ENCODE results near the gene SMIM11.
A peak's percentile ranks its signal among the peaks of the same experiment; 100 is the strongest.
"Not testable (repeated sequence)": the region's sequence is repeated elsewhere in the genome, so short reads cannot be mapped to it uniquely, and the experiment has no call there.

Gene SMIM11

GRCh38 chr21:34374940-34375618, at the start of gene SMIM11:
Gene SMIM11, plus strand, starts transcription at chr21:34375507. Its CDS starts 3,998 bp downstream, at chr21:34379505.
- not testable (repeated sequence) for H3K4me1 Mint-ChIP-seq; H3K27ac Mint-ChIP-seq; H3K36me3 Mint-ChIP-seq; H3K4me3 Mint-ChIP-seq; DNase-seq (ENCODE audit: low spot score in 2 of 2); H3K9me3 Mint-ChIP-seq
- peak; percentile 97 for ATAC-seq

- no peak overlapping the region for H3K4me3 Mint-ChIP-seq
Measured at GRCh38 chr21:34330055-34330454, 45.3 kb upstream of the SMIM11 start.

DNA sequence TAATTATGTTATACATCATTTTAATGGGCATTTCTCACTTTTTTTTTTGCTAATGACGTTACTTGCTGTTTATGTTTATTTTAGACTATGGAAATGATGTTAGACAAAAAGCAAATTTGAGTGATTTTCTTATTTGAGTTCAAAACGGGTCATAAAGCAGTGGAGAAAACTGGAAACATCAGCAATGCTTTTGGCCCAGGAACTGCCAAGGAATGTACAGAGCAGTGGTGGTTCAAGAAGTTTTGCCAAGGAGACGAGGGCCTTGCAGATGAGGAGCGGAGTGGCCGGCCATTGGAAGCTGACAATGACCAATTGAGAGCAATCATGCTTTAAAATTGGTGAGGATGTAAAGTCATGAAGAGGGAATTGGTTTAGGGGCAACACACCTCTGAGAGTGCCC, 43.6 kb upstream of the SMIM11 start:
- H3K36me3 Mint-ChIP-seq: no peaks in the 10 kb centered on the region
- H3K4me1 Mint-ChIP-seq: no peaks in the 10 kb centered on the region
- DNase-seq (ENCODE audit: low spot score in 2 of 2) (no peak), ATAC-seq (no peak)
- no peaks in the 10 kb centered on the region for H3K9me3 Mint-ChIP-seq
- no peak overlapping the region for H3K4me3 Mint-ChIP-seq
- no peak overlapping the region for H3K27ac Mint-ChIP-seq

More at GRCh38 chr21:34330055-34330454, 45.3 kb upstream of the SMIM11 start:
- ATAC-seq (no peak), DNase-seq (ENCODE audit: low spot score in 2 of 2) (no peak)
- Mint-ChIP-seq H3K36me3 (no peaks in the 10 kb centered on the region), H3K4me1 (no peaks in the 10 kb centered on the region), H3K27ac (no peak overlapping the region), H3K9me3 (no peaks in the 10 kb centered on the region)

DNA sequence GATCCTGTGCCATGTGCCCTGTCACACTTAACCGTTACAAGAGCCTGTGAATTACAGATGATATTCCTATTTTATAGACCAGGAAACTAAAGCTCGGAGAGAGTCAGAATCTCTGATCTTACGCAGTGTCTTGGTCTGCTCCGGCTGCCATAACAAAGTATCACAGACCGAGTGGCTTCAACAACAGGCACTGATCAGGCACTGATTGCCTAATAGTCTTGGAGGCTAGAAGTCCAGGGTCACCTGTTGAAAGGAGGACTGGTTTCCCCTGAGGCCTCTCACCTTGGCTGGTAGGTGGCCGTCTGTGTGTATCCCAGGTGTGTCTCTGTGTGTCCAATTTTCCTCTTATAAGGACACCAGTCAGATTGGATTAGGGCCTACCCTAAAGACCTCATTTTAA, 43.0 kb upstream of the SMIM11 start:
- Mint-ChIP-seq H3K9me3 (no peaks in the 10 kb centered on the region), H3K4me1 (no peaks in the 10 kb centered on the region)

DNA sequence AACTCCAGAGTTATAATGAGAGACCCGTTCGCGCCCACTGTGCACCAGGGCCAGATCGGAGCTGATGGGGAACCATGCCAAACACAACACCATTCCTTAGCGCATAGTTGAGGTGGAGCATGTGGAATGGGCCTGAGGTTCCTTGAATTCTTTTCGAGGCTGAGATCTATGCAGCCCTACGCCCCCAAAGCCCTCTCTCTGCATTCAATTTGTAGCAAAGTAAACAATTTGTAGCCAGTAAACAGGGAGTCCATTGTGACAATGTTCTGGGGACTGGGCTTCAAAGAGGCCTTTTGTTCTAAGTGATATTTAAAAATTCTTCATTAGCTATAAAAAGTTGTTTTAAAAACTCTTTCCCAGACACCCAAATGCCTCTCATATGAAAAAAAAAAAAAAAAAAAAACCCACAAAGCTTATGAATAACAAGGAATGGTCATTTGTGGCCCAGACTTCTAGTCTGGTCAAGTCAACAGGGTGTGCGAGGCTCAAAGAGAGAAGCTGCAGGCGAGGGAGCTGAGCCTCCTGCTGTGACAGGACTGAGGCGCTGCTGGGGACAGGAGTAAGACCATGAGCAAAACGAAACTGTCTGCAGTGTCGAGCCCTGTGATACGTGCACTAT, 42.1 kb upstream of the SMIM11 start:
- no peaks in the 10 kb centered on the region for H3K9me3 Mint-ChIP-seq
- ATAC-seq: no peak
- no peaks in the 10 kb centered on the region for H3K36me3 Mint-ChIP-seq

More for the DNA sequence above, 43.0 kb upstream of the SMIM11 start:
- no peak overlapping the region for H3K27ac Mint-ChIP-seq
- H3K36me3 Mint-ChIP-seq: no peaks in the 10 kb centered on the region
- ATAC-seq (no peak), DNase-seq (ENCODE audit: low spot score in 2 of 2) (no peak)
- H3K4me3 Mint-ChIP-seq: no peak overlapping the region

GRCh38 chr21:34335316-34335715, 40.0 kb upstream of the SMIM11 start:
- ATAC-seq (no peak), DNase-seq (ENCODE audit: low spot score in 2 of 2) (no peak)
- Mint-ChIP-seq H3K36me3 (no peaks in the 10 kb centered on the region), H3K4me3 (no peak overlapping the region), H3K4me1 (peaks cover 8% of the 10 kb centered on the region), H3K9me3 (no peaks in the 10 kb centered on the region), H3K27ac (no peak overlapping the region)

More for the DNA sequence above, 42.1 kb upstream of the SMIM11 start:
- no peaks in the 10 kb centered on the region for H3K4me1 Mint-ChIP-seq
- H3K27ac Mint-ChIP-seq: no peak overlapping the region
- no peak overlapping the region for H3K4me3 Mint-ChIP-seq
- no peak for DNase-seq (ENCODE audit: low spot score in 2 of 2)

GRCh38 chr21:34336245-34336644, 39.1 kb upstream of the SMIM11 start:
- no peak for DNase-seq (ENCODE audit: low spot score in 2 of 2)
- ATAC-seq: no peak

DNA sequence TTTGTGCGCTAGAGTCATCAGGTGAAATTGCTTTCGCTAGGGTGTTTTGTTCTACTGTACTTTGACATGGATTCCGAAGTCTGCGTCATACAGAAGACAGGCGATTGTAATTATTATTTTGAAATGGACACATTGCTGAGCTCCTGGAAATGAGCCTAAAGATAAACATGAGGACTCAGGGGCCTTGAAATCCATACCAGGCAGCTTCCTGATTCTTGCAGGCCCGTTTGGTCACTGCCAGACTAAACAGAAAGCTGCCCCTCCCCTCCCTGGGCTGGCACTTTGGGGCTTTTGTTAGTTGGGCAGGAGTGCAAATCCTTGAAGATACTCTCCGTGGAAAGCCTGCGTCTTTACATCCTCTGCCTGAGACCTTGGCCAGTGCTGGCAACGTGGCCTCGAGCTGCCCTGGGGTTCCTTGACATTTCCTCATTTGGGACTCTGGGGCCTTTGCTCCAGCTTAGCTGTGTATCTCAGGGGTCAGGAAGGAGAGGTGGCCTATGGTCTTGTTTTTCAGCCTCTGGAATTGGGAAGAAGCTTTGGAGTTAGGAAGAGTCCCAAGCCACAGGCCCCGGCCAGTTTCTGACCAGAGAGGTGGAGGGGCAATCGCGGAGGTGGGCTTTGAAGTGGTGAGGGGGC, 38.4 kb upstream of the SMIM11 start:
- Mint-ChIP-seq H3K4me1 (peaks cover 20% of the 10 kb centered on the region), H3K9me3 (no peaks in the 10 kb centered on the region), H3K36me3 (no peaks in the 10 kb centered on the region), H3K27ac (no peak overlapping the region), H3K4me3 (no peak overlapping the region)
- no peak for DNase-seq (ENCODE audit: low spot score in 2 of 2)
- no peak for ATAC-seq

More at GRCh38 chr21:34336245-34336644, 39.1 kb upstream of the SMIM11 start:
- peaks cover 17% of the 10 kb centered on the region for H3K4me1 Mint-ChIP-seq
- no peak overlapping the region for H3K27ac Mint-ChIP-seq
- no peaks in the 10 kb centered on the region for H3K9me3 Mint-ChIP-seq
- H3K36me3 Mint-ChIP-seq: no peaks in the 10 kb centered on the region
- H3K4me3 Mint-ChIP-seq: no peak overlapping the region

- H3K36me3 Mint-ChIP-seq: no peaks in the 10 kb centered on the region
- ATAC-seq (no peak), DNase-seq (ENCODE audit: low spot score in 2 of 2) (no peak)
- no peaks in the 10 kb centered on the region for H3K9me3 Mint-ChIP-seq
- no peak overlapping the region for H3K4me3 Mint-ChIP-seq
- H3K27ac Mint-ChIP-seq: no peak overlapping the region
- H3K4me1 Mint-ChIP-seq: peaks cover 20% of the 10 kb centered on the region
Measured at GRCh38 chr21:34337741-34338140, 37.6 kb upstream of the SMIM11 start.

DNA sequence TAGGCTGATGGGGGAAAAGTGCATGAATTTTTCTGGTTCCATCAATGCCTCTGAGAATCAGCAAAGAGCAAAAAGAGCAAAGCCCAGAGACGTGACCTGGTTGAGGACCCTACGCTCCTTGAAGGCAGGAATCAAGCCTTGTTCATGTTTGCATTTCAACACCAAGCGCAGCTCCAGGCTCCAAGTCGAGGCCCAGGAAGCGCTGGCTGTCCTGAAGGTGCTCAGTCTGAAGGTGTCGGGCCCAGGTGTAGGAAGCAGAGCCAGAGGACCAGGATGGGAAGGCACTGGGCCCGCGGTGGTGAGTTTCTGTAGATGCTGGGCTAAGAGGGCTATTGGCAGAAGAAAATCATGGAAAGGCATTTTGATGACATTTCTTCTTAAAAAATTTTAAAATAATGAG, 37.1 kb upstream of the SMIM11 start:
- DNase-seq (ENCODE audit: low spot score in 2 of 2): no peak
- H3K27ac Mint-ChIP-seq: no peak overlapping the region
- H3K9me3 Mint-ChIP-seq: no peaks in the 10 kb centered on the region
- no peak for ATAC-seq
- no peaks in the 10 kb centered on the region for H3K36me3 Mint-ChIP-seq
- H3K4me1 Mint-ChIP-seq: peaks cover 20% of the 10 kb centered on the region
- no peak overlapping the region for H3K4me3 Mint-ChIP-seq

- no peak overlapping the region for H3K27ac Mint-ChIP-seq
- no peak overlapping the region for H3K4me3 Mint-ChIP-seq
- ATAC-seq (peak; percentile 24), DNase-seq (ENCODE audit: low spot score in 2 of 2) (no peak)
- H3K4me1 Mint-ChIP-seq: peaks cover 20% of the 10 kb centered on the region
- H3K9me3 Mint-ChIP-seq: no peaks in the 10 kb centered on the region
- H3K36me3 Mint-ChIP-seq: no peaks in the 10 kb centered on the region
Measured at GRCh38 chr21:34340061-34340460, 35.2 kb upstream of the SMIM11 start.

DNA sequence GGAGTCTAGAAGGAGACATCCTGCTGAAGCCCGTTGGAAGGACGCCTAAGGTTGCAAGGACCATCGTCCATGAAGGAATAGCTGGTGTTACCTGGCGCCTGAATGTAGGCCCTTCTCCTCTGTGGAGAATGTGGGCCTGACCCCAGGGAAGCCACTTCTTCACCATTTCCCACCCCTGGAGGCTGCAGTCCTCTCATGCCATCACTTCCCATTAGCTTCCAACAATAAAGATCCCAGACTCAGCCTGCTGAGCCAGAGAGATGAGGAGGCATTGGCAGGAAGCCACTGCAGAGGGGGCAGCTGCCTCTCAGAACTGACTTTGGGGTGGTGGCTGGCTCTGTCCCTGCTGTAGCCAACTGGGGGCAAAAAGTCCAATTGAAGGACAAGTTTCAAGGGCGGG, 32.8 kb upstream of the SMIM11 start:
- Mint-ChIP-seq H3K36me3 (no peaks in the 10 kb centered on the region), H3K4me3 (no peak overlapping the region), H3K4me1 (peaks cover 20% of the 10 kb centered on the region), H3K9me3 (no peaks in the 10 kb centered on the region), H3K27ac (no peak overlapping the region)
- ATAC-seq: no peak
- DNase-seq (ENCODE audit: low spot score in 2 of 2): no peak

DNA sequence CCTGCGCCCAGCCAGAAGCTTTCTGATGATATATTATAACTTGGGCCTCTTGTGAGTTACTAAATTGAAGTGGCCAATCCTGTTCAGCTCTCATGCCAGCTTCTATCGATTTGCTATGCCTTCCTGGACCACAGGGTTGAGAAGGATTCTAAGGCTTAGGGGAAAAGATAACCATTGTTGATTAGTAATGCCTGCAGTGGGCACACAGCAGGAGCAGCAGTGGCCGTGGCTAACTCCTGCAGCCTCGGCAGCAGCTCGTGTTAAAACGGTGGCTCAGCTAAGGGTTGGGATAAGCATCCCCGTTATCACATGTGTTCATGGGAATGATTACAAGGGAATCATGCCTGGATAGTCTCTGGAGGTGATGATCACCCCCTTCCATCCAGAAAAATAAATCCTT, 32.0 kb upstream of the SMIM11 start:
- ATAC-seq (no peak), DNase-seq (ENCODE audit: low spot score in 2 of 2) (no peak)
- Mint-ChIP-seq H3K9me3 (no peaks in the 10 kb centered on the region), H3K36me3 (no peaks in the 10 kb centered on the region), H3K27ac (no peak overlapping the region), H3K4me1 (peaks cover 26% of the 10 kb centered on the region), H3K4me3 (no peak overlapping the region)

- no peaks in the 10 kb centered on the region for H3K36me3 Mint-ChIP-seq
- DNase-seq (ENCODE audit: low spot score in 2 of 2): no peak
- peaks cover 26% of the 10 kb centered on the region for H3K4me1 Mint-ChIP-seq
- H3K9me3 Mint-ChIP-seq: no peaks in the 10 kb centered on the region
- no peak overlapping the region for H3K4me3 Mint-ChIP-seq
- ATAC-seq: no peak
- no peak overlapping the region for H3K27ac Mint-ChIP-seq
Measured at GRCh38 chr21:34343838-34344381, 31.4 kb upstream of the SMIM11 start.

GRCh38 chr21:34344584-34344983, 30.7 kb upstream of the SMIM11 start:
- no peak overlapping the region for H3K4me3 Mint-ChIP-seq
- peaks cover 25% of the 10 kb centered on the region for H3K4me1 Mint-ChIP-seq
- ATAC-seq (no peak), DNase-seq (ENCODE audit: low spot score in 2 of 2) (no peak)
- H3K27ac Mint-ChIP-seq: no peak overlapping the region
- H3K36me3 Mint-ChIP-seq: no peaks in the 10 kb centered on the region
- no peaks in the 10 kb centered on the region for H3K9me3 Mint-ChIP-seq
